ENCODE results near the gene PRKAG2. TPM values are rescaled to one million over a fixed set of nuclear protein-coding genes. Genes with fewer than 3 reads are reported as not detected.
A peak's percentile ranks its signal among the peaks of the same experiment; 100 is the strongest.

PRKAG2 gene
- total and polyA plus RNA-seq, 4 donors, result 3.6 to 25.1 (median 16.8) TPM

GRCh38 chr7:151671514-151671913, 205.4 kb downstream of the PRKAG2 start (continued):
- peak; percentile 33 to 67 for TF ChIP-seq HNF4A (conservative IDR thresholded peaks at IDR 0.05)
- no peak for TF ChIP-seq YY1 (IDR thresholded peaks at IDR 0.05)
- TF ChIP-seq FOXA1 (IDR thresholded peaks at IDR 0.05), result no peak
- TF ChIP-seq, protein P1, sequence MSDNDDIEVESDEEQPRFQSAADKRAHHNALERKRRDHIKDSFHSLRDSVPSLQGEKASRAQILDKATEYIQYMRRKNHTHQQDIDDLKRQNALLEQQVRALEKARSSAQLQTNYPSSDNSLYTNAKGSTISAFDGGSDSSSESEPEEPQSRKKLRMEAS (IDR thresholded peaks at IDR 0.05), result peak; percentile 31
- TF ChIP-seq JUND (IDR thresholded peaks at IDR 0.05), result peak in 1 of 2 donors; percentile 57
- peak; percentile 36 to 74 for TF ChIP-seq RXRA (IDR thresholded peaks at IDR 0.05)
- no peak for TF ChIP-seq GABPA (IDR thresholded peaks at IDR 0.05 in 1 of 2, conservative IDR thresholded peaks at IDR 0.05 in 1 of 2)

DNA sequence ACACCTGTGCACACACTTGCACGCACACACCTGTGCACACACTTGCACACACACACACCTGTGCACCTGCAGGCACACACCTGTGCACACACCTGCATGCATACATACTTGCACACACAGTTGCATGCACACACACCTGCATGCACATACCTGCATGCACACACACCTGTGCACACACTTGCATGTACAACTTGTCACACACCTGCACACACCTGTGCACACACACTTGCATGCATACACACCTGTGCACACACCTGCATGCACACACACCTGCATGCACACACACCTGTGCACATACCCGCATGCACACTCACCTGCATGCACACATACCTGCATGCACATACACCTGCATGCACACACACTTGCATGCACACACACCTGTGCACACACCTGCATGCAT, 207.2 kb downstream of the PRKAG2 start:
- H3K9ac ChIP-seq (ENCODE audit: low read depth in 1 of 2, low read length in 2 of 2), result no peak overlapping the region
- no peak overlapping the region for H3K27ac ChIP-seq (ENCODE audit: low read depth in 1 of 2, low read length in 2 of 2)
- no peaks in the 10 kb centered on the region for H3K27me3 ChIP-seq (ENCODE audit: control insufficient read depth in 4 of 4, insufficient read depth in 4 of 4, low read length in 3 of 4)
- H3K4me3 ChIP-seq (ENCODE audit: low read depth in 1 of 3, low read length in 3 of 3), result no peak overlapping the region
- peaks cover 0 to 4% (median 0%) of the 10 kb centered on the region in 4 donors for H3K9me3 ChIP-seq (ENCODE audit: control insufficient read depth in 4 of 4, low read length in 3 of 4)
- DNase-seq (ENCODE audit: low spot score), result no peak
- TF ChIP-seq ATF3 (IDR thresholded peaks at IDR 0.05) (no peak), JUND (IDR thresholded peaks at IDR 0.05) (no peak), REST (IDR thresholded peaks at IDR 0.05) (no peak), GABPA (IDR thresholded peaks at IDR 0.05 in 1 of 2, conservative IDR thresholded peaks at IDR 0.05 in 1 of 2) (no peak), TAF1 (conservative IDR thresholded peaks at IDR 0.05) (no peak), RAD21 (IDR thresholded peaks at IDR 0.05) (no peak), YY1 (IDR thresholded peaks at IDR 0.05) (no peak), FOXA2 (IDR thresholded peaks at IDR 0.05) (no peak), FOXA1 (IDR thresholded peaks at IDR 0.05) (no peak)
- TF ChIP-seq, protein P2, sequence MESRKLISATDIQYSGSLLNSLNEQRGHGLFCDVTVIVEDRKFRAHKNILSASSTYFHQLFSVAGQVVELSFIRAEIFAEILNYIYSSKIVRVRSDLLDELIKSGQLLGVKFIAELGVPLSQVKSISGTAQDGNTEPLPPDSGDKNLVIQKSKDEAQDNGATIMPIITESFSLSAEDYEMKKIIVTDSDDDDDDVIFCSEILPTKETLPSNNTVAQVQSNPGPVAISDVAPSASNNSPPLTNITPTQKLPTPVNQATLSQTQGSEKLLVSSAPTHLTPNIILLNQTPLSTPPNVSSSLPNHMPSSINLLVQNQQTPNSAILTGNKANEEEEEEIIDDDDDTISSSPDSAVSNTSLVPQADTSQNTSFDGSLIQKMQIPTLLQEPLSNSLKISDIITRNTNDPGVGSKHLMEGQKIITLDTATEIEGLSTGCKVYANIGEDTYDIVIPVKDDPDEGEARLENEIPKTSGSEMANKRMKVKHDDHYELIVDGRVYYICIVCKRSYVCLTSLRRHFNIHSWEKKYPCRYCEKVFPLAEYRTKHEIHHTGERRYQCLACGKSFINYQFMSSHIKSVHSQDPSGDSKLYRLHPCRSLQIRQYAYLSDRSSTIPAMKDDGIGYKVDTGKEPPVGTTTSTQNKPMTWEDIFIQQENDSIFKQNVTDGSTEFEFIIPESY (IDR thresholded peaks at IDR 0.05), result no peak
- H3K4me1 ChIP-seq (ENCODE audit: control insufficient read depth in 4 of 4, insufficient read depth in 4 of 4, low read length in 3 of 4), result no peaks in the 10 kb centered on the region
- 71% methylated on average over 2 of the region's 2 CpGs for WGBS
- H3K36me3 ChIP-seq (ENCODE audit: control insufficient read depth in 4 of 4, insufficient read depth in 3 of 4, low read depth in 1 of 4, low read length in 3 of 4), result peaks cover 2 to 22% (median 14%) of the 10 kb centered on the region in 4 donors

DNA sequence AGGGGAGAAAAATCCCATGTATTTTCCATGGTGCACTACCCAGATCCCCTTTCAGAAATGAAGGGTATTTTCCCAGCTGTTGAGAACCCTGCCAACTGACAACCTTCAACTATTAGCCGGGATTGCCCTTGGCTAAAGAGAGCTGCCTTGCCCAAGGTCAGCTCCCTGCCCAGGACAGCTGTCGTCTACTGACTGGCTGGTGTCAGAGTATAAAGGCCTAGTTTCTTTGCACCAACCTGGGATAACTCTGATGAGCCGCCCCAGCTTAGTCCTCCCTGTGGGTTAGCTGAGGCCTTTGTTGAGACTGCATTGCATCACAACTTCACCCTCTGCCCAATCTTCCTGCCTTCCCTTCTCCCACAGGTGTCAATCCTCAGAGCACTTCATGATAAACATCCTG, 210.0 kb downstream of the PRKAG2 start:
- no peak for TF ChIP-seq SP1 (IDR thresholded peaks at IDR 0.05)
- TF ChIP-seq FOXA2 (IDR thresholded peaks at IDR 0.05), result no peak
- TF ChIP-seq, protein P2 (IDR thresholded peaks at IDR 0.05), result no peak
- no peak for TF ChIP-seq RAD21 (IDR thresholded peaks at IDR 0.05)
- TF ChIP-seq NR2F2 (IDR thresholded peaks at IDR 0.05), result no peak
- no peak for TF ChIP-seq HNF4G (IDR thresholded peaks at IDR 0.05)
- no peak for TF ChIP-seq EGR1 (IDR thresholded peaks at IDR 0.05; ENCODE audit: low read depth in 2 of 2)
- no peak for TF ChIP-seq FOXA1 (IDR thresholded peaks at IDR 0.05)
- no peak for TF ChIP-seq REST (IDR thresholded peaks at IDR 0.05)
- no peak for TF ChIP-seq JUND (IDR thresholded peaks at IDR 0.05)
- no peak for TF ChIP-seq RXRA (IDR thresholded peaks at IDR 0.05)
- no peak for TF ChIP-seq YY1 (IDR thresholded peaks at IDR 0.05)
- Histone ChIP-seq H3K27ac (ENCODE audit: low read depth in 1 of 2, low read length in 2 of 2) (no peak overlapping the region), H3K27me3 (ENCODE audit: control insufficient read depth in 4 of 4, insufficient read depth in 4 of 4, low read length in 3 of 4) (no peaks in the 10 kb centered on the region)

More for the DNA sequence above, 210.0 kb downstream of the PRKAG2 start:
- Histone ChIP-seq H3K9ac (ENCODE audit: low read depth in 1 of 2, low read length in 2 of 2) (no peak overlapping the region), H3K4me1 (ENCODE audit: control insufficient read depth in 4 of 4, insufficient read depth in 4 of 4, low read length in 3 of 4) (no peaks in the 10 kb centered on the region), H3K36me3 (ENCODE audit: control insufficient read depth in 4 of 4, insufficient read depth in 3 of 4, low read depth in 1 of 4, low read length in 3 of 4) (peaks cover 0 to 19% (median 12%) of the 10 kb centered on the region in 4 donors), H3K9me3 (ENCODE audit: control insufficient read depth in 4 of 4, low read length in 3 of 4) (peaks cover 0 to 4% (median 0%) of the 10 kb centered on the region in 4 donors), H3K4me3 (ENCODE audit: low read depth in 1 of 3, low read length in 3 of 3) (no peak overlapping the region)
- no peak for DNase-seq (ENCODE audit: low spot score)
- 83% methylated on average over 3 of the region's 3 CpGs for WGBS
